Measurements from ENCODE around the gene IL1F10.

The IL1F10 gene

DNA sequence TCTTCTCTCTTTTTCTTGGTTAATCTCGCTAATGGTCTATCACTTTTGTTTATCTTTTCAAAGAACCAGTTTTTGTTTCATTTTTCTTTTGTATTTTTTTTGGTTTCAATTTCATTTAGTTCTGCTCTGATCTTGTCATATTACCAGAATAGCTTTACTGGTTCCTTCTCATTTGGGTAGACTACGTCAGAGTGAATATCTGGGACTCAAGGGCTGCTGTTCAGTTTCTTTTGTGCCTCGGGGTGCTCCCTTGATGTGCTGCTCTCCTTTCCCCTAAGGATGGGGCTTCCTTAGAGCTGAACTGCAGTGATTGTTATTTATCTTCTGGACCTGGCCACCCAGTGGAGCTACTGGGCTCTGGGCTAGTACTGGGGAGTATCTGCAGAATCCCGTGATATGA, 30.3 kb downstream of the IL1F10 start:
- FAIRE-seq = no peak
- DNase-seq (ENCODE audit: insufficient read length, low spot score) = no peak

DNA sequence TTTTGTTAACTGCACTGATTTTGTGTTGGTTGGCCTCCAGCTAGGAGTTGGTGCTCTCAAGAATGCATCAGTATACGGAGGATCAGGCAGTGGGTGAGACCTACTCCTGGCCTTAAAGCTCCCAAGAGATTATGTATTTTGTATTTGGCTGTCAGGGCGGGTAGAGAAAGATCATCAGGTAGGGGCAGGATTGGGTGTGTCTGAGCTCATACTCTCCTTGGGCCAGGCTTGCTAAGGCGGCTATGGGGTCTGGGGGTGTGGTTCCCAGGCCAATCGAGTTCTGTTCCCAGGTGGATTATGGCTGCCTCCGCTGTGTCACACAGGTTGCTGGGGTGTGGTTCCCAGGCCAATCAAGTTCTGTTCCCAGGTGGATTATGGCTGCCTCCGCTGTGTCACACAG, 30.8 kb downstream of the IL1F10 start:
- TF ChIP-seq, protein P1, sequence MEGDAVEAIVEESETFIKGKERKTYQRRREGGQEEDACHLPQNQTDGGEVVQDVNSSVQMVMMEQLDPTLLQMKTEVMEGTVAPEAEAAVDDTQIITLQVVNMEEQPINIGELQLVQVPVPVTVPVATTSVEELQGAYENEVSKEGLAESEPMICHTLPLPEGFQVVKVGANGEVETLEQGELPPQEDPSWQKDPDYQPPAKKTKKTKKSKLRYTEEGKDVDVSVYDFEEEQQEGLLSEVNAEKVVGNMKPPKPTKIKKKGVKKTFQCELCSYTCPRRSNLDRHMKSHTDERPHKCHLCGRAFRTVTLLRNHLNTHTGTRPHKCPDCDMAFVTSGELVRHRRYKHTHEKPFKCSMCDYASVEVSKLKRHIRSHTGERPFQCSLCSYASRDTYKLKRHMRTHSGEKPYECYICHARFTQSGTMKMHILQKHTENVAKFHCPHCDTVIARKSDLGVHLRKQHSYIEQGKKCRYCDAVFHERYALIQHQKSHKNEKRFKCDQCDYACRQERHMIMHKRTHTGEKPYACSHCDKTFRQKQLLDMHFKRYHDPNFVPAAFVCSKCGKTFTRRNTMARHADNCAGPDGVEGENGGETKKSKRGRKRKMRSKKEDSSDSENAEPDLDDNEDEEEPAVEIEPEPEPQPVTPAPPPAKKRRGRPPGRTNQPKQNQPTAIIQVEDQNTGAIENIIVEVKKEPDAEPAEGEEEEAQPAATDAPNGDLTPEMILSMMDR (IDR thresholded peaks at IDR 0.05; ENCODE audit: insufficient read depth, missing control alignments) = no peak
- FAIRE-seq (no peak), DNase-seq (ENCODE audit: insufficient read length, low spot score) (no peak)

More for the DNA sequence above, 30.3 kb downstream of the IL1F10 start:
- TF ChIP-seq, protein P1 (IDR thresholded peaks at IDR 0.05; ENCODE audit: insufficient read depth, missing control alignments) = no peak

DNA sequence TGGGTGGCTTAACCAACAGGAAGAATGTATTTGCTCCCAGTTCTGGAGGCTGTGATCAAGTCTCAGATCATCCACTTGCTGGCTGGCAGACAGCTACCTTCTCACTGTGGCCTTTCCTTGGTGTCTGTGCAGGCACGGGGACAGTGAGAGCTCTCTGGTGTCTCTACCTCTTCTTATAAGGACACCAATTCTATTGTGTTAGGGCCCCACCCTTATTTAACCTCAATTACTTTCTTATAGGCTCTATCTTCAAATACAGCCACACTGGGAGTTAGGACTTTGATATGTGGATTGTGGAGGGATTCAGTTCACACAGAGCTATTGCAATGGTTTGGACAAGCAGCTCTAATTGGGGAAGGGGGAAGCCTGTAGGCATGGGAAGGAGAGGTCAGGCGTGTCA, 34.4 kb downstream of the IL1F10 start:
- TF ChIP-seq, protein P1 (IDR thresholded peaks at IDR 0.05; ENCODE audit: insufficient read depth, missing control alignments) = no peak

DNA sequence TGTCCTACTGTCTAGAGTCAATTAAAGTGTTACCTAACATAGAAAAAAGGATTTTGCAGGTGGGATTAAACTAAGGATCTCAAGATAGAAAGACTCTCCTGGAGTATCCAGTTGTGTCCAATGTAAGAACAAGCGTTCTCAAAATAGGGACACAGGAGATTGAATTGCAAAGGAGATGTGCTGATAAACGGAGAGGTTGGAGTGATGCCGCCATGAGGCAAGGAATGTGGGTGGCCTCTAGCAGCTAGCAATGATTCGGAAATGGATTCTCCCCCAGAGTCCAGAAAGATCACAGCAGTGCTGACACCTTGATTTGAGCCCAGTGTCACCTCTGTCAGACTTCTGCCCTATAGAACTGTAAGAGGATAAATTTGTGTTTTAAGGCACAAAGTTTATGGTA, 35.5 kb downstream of the IL1F10 start:
- TF ChIP-seq, protein P1 (IDR thresholded peaks at IDR 0.05; ENCODE audit: insufficient read depth, missing control alignments) = no peak
- DNase-seq (ENCODE audit: insufficient read length, low spot score) (no peak), FAIRE-seq (no peak)

More for the DNA sequence above, 34.4 kb downstream of the IL1F10 start:
- FAIRE-seq (no peak), DNase-seq (ENCODE audit: insufficient read length, low spot score) (no peak)

DNA sequence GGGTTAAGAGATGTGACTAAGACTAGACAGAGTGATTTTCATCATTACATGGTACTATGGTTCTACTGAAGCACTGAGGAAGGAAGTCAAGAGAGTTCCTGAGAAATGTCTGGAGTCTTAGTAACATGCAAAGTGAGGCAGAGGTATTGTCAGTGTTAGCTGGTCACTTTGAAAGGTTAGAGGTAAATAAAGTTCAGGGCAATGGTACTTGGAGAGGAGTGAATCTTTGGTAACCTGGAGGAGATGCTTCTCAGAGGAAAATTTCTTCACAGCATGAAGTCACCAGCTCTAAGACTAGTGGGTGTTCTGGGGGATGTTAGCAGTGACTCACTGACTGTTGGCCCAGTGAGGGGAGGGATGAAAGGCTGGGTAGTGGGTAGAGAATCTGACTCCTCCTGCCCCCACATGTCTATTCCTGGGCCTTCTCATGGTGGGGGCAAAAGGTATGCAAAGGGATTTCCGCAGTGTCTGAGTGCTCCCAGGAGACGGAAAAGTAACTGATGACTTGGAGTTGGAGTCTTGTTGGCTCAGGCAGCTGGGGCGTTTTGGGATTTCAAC, 36.4 kb downstream of the IL1F10 start:
- TF ChIP-seq, protein P1 (IDR thresholded peaks at IDR 0.05; ENCODE audit: insufficient read depth, missing control alignments) = no peak
- no peak for FAIRE-seq
- no peak for DNase-seq (ENCODE audit: insufficient read length, low spot score)

DNA sequence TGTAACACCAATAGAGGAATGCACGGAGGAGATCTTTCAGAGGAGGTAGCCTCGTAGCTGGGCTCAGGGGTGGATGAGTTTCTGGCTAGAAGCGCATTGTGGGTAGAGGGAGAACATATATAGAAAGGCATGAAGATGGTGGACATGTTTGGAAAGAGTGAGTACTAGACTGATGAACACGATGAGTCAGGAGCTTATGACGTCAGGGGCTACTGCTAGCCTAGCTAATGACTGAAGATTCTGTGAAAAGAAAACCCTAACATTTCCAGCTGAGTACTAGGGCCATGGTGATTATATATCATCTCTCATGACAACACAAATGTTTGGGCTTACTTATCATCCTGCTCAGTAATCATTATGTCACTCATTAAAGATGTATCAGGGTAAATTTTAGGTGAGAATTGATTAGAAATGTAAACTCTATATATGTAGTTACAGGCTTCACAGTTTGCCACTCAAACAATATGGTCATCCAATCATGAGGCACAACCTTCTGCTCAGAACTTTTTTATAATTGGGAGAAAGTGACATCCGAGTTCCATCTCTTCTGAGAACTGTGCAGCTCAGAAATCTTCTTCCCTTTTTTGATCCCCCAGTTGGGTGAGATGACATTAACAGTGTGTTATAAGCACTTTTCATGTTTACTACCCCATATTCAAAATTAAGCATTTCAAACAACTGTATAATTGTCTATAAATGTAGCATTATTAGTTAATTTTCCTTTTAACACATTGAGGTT, 37.4 kb downstream of the IL1F10 start:
- TF ChIP-seq, protein P1 (IDR thresholded peaks at IDR 0.05; ENCODE audit: insufficient read depth, missing control alignments) = no peak
- FAIRE-seq (no peak), DNase-seq (ENCODE audit: insufficient read length, low spot score) (no peak)

DNA sequence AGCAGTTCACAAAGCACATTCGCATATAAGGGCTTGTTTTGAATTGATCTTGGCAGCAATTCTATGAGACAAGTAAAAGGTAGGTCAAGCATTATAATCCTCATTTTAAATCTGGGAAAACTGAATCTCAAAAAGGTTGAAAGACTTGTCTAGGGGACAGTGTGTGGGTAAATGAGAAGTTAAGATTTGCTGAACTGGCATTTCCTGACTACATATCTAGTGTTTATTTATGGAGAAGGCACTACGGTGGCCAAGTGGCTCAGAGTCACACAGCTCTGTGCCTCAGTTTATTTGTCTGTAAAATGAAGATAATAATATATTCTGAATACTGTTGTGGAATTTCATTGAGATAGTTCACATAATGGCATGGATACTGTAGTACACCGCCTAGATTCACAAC, 43.4 kb downstream of the IL1F10 start:
- no peak for FAIRE-seq
- no peak for DNase-seq (ENCODE audit: insufficient read length, low spot score)
- TF ChIP-seq, protein P1 (IDR thresholded peaks at IDR 0.05; ENCODE audit: insufficient read depth, missing control alignments) = no peak

All from D721Med (cell line).